Measurements from ENCODE around the gene FAM32A.

The FAM32A gene

DNA sequence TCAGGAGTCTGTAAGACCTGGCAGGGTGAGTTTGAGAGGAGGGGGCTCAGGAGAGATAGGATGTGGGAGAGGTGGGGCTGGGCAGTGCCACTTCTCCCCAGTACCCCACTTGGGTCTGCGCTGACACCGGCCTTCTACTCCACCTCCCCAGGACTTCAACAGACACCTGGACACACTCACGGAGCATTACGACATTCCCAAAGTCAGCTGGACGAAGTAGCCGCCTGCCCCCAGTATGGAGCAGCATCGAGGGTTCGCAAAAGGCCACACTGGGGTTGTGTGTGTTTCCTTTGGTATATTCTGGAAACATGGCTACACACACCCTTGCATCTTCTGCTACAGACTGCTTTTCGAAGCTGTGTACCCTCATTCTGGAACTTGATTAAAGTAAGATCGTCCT is 5.5 kb downstream of the FAM32A start:
- DNase-seq (ENCODE audit: low spot score): no peak
- TF ChIP-seq, protein P1, sequence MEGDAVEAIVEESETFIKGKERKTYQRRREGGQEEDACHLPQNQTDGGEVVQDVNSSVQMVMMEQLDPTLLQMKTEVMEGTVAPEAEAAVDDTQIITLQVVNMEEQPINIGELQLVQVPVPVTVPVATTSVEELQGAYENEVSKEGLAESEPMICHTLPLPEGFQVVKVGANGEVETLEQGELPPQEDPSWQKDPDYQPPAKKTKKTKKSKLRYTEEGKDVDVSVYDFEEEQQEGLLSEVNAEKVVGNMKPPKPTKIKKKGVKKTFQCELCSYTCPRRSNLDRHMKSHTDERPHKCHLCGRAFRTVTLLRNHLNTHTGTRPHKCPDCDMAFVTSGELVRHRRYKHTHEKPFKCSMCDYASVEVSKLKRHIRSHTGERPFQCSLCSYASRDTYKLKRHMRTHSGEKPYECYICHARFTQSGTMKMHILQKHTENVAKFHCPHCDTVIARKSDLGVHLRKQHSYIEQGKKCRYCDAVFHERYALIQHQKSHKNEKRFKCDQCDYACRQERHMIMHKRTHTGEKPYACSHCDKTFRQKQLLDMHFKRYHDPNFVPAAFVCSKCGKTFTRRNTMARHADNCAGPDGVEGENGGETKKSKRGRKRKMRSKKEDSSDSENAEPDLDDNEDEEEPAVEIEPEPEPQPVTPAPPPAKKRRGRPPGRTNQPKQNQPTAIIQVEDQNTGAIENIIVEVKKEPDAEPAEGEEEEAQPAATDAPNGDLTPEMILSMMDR (conservative IDR thresholded peaks at IDR 0.05; ENCODE audit: low read depth): no peak
- CTCF ChIA-PET: no interaction called here
- POLR2A ChIA-PET (ENCODE audit: low non-redundant PET): no interaction called here
- peak overlapping the region; percentile 4; the same call in 1 of the 2 replicates for H3K27ac ChIP-seq

DNA sequence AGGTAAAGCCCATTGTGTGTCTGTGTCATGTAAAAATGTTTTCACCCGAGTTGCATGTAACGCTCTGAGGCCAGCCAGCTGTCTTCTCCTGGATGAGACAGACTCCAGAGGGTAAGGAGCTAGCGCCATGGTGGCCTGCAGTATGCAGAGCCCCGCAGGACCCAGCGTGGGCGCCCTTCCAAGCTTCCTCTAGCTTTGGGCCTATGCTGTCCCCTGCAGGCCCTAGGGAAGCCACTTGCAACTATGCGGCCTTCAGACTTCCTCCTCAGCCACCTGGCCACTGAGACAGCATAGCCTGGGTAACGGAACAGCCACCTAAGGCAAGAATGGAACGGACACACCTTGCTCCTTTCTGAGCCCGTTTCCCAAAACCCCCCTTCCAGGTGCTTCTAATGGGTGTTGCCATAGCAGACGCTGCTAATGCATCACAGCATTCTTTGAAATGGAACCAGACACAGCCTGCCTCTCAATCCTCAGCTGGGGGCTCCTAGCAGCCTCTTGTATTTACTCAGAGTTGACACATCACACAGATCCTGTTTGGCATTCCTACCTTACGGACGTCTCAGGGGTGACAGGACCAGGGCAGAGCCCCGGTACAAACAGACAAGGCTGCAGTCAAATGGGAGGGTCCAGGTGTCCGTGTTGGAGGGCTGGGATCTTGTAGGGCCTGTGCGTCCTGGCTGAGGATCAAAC is 6.2 kb downstream of the FAM32A start:
- CTCF ChIA-PET: no interaction called here
- POLR2A ChIA-PET (ENCODE audit: low non-redundant PET): no interaction called here
- peak overlapping the region; percentile 17 for H3K27ac ChIP-seq
- no peak for DNase-seq (ENCODE audit: low spot score)
- TF ChIP-seq, protein P1 (conservative IDR thresholded peaks at IDR 0.05; ENCODE audit: low read depth): no peak

DNA sequence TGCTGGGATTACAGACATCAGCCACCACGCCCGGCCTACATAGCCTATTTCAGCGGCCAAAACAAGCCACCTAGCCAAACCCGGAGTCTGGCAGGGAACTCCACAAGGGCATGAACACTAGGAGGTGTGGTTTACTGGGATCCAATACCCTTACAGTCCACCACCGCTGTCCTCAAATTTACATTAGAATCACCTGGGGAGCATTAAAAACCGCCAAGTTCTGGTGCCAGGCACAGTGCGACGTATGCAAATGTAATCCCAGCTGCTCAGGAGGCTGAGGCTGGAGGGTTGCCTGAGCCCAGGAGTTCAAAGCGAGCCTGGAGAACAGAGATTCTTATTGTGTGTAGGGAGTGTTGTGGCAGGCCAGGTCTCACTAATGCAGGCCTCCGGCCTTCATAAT is 8.3 kb downstream of the FAM32A start:
- peak overlapping the region; percentile 27 for H3K27ac ChIP-seq
- CTCF ChIA-PET: interaction anchor here (0.6 kb wide), 1 partner anchor 55 kb away, joined by 4 read pairs; no protein-coding TSS in a partner anchor
- TF ChIP-seq, protein P1 (conservative IDR thresholded peaks at IDR 0.05; ENCODE audit: low read depth): no peak
- POLR2A ChIA-PET (ENCODE audit: low non-redundant PET): no interaction called here
- DNase-seq (ENCODE audit: low spot score): no peak

DNA sequence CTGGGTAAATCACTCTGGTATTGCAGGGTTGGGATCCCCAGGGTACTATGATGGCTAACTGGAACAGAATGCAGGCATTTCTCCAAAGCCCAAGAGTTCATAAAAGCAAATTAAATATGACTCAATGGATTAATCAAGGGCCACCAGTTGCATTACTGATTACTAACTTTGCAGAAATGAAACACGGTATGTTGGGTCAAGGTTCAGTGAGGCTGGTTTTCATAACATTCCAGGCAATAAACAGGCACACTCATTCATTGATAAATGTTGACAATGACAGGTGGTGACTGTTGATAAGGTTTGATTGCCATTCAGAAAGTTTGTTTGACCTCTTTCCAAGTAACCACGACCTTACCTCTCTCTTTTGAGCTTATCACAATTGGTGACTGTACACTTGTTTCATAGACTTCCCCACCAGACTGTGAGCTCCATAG is 12.0 kb downstream of the FAM32A start:
- peak; percentile 76 for DNase-seq (ENCODE audit: low spot score)
- ChIA-PET CTCF (no interaction called here), POLR2A (ENCODE audit: low non-redundant PET) (interaction anchor here (0.8 to 1.4 kb wide), 3 partner anchors 9 to 156 kb away, joined by 4 read pairs; partner anchors contain the start of gene FAM32A)
- H3K27ac ChIP-seq: peak overlapping the region; percentile 81
- TF ChIP-seq, protein P1 (conservative IDR thresholded peaks at IDR 0.05; ENCODE audit: low read depth): no peak

DNA sequence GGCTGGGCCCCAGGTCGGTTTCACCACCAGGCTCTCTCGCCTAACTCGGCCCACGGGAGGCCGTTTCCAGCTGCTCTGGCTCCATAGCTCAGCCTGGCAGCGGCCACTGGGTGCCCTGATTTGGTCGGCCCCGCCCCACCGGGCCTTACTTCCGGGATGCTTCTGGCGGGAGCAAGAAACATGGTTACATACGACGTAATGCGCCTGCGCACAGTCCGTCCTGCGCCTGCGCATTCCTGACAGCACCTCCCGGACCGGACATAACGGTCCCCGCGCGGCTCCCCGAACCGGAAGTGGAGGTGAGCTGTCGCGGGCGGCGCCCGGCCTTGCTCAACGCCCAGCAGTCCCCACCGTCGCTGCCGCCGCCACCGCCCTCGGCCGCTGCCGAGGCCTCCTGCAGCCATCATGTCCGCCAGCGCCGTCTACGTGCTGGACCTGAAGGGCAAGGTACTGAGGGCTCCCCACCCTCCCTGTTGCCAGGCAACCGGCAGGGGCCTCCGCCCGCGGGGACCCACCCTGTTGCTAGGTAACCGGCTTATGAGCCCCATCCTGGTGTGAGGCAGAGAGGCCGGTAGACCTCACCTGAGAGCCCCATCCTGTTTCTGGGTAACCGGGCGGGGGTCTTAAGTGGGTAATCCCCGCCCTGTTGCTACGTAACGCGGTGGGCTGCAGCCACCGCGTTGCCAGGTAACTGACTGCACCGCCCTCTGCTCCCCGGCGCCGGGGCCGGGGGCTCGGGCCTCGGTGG is 12.6 kb downstream of the FAM32A start, which contains the start of gene AP1M1:
Gene AP1M1 (plus strand): TSS at position 290 of the 748 bp plus-strand sequence. CDS start 116 bp downstream, at position 406.
- TF ChIP-seq, protein P1 (conservative IDR thresholded peaks at IDR 0.05; ENCODE audit: low read depth): no peak
- DNase-seq (ENCODE audit: low spot score): peak; percentile 99
- H3K27ac ChIP-seq: peak within 1 kb of the TSS; percentile 81
- CTCF ChIA-PET: no interaction called here
- POLR2A ChIA-PET (ENCODE audit: low non-redundant PET): interaction anchor here (0.8 to 1.4 kb wide), 3 partner anchors 9 to 156 kb away, joined by 4 read pairs; partner anchors contain the start of gene FAM32A

DNA sequence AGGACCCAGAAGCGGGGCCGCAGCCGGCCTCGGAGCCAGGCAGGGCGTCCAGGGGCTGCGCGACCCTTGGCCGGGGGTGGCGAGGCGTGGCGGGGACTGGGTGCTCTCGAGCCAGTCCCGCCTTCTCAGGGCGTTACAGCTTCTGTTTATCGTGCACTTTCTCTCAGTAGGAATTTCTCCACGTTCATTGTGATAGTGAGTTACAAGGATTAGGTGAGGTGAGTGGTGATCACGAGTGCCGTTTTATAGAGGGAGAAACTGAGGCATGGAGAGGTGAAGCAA is 13.1 kb downstream of the FAM32A start:
- CTCF ChIA-PET: no interaction called here
- TF ChIP-seq, protein P1 (conservative IDR thresholded peaks at IDR 0.05; ENCODE audit: low read depth): no peak
- peak; percentile 12 for DNase-seq (ENCODE audit: low spot score)
- POLR2A ChIA-PET (ENCODE audit: low non-redundant PET): interaction anchor here (1.3 to 1.4 kb wide), 2 partner anchors 10 to 13 kb away, joined by 4 read pairs; partner anchors contain the start of gene FAM32A
- peak overlapping the region; percentile 81 for H3K27ac ChIP-seq

Data from RWPE1 (cell line).